Ascending aorta (tissue), 2 donors: Measurements from ENCODE around the gene PPP2R2D. TPM values are rescaled to one million over a fixed set of nuclear protein-coding genes. Genes with fewer than 3 reads are reported as not detected.

Experiments
- DNase-seq, 2 donors: peaks; one replicate each; pipeline ENCODE4 v3.0.0-alpha.2; 2019; ENCODE audit warnings: low spot score in 2 of 2
- H3K27ac ChIP-seq, 2 donors: fragments of 200-600 bp; sonication (generic); one replicate each; pipeline ENCODE4 v1.5.1; 2016 to 2017; ENCODE audit warnings: mild to moderate bottlenecking in 1 of 2
- H3K27me3 ChIP-seq: fragments of 200-600 bp; sonication (generic); one replicate; pipeline ENCODE4 v1.5.1; 2017
- H3K36me3 ChIP-seq, 2 donors: fragments of 200-600 bp; sonication (generic); one replicate each; pipeline ENCODE4 v1.5.1; 2016
- H3K4me1 ChIP-seq, 2 donors: fragments of 200-600 bp; sonication (generic); one replicate each; pipeline ENCODE4 v1.5.1; 2016 to 2017; ENCODE audit warnings: mild to moderate bottlenecking in 1 of 2
- H3K4me3 ChIP-seq, 2 donors: fragments of 200-600 bp; sonication (generic); one replicate each; pipeline ENCODE4 v1.5.1; 2016 to 2017; ENCODE audit warnings: mild to moderate bottlenecking in 1 of 2
- H3K9me3 ChIP-seq, 2 donors: fragments of 200-600 bp; sonication (generic); one replicate each; pipeline ENCODE4 v1.5.1; 2016
- intact Hi-C: fragments of 100-400 bp; cut with DNase I; formaldehyde crosslinking; loops from one replicate; pipeline ENCODE4 v1.15.1; 2023
- total RNA-seq: library from RNA; depleted of rRNA; stranded (reverse); fragments of >200 nt; gene quantifications from one replicate; pipeline ENCODE4 v1.1.0, GENCODE V29; 2016
- TF ChIP-seq, protein P1 (sequence below), 3 experiments: fragments of 200-600 bp in 2 of 3; fragments of 450-650 bp in 1 of 3; sonication (generic) in 2 of 3; IDR thresholded peaks; one replicate each; pipeline ENCODE4 v1.5.1; 2016 to 2019; ENCODE audit warnings: antibody characterized with exemption in 3 of 3, mild to moderate bottlenecking in 1 of 3, moderate library complexity in 1 of 3

PPP2R2D gene
- total RNA-seq, 1 donor from 2014 or later: 11.8 TPM

DNA sequence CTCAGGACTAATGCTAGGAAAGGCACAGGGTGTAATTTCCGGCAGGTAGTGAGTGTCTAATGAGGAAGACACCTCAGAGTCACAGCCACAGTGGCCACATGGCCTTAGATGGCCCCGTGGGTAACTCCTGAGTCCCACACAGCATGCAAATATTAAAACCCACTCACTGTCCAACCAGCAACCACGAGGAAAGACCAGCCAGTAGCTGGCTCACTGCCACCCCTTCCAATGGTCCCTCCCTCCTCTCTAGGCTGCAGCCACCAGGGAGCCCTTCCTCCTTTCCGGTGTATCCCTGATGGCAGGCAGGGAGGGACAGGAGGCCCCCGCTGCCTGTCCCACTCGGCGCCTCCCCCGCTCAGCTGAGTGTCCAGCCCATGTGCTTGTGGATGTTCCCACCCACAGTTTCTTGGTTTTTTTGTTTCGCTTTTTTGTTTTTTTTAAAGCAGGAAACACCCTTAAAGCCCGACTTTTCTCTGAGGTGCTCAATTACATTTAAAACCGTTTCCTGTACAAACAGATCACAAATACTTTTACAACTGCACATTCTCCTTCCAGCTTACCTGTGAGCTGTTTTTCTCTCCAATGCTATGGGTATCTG, 71.8 kb downstream of the PPP2R2D start:
- no peaks in the 10 kb centered on the region for H3K27me3 ChIP-seq
- H3K9me3 ChIP-seq: no peaks in the 10 kb centered on the region
- peaks cover 29 to 54% of the 10 kb centered on the region in 2 donors for H3K36me3 ChIP-seq
- peak in 1 of 2 donors; percentile 48 for DNase-seq
- TF ChIP-seq, protein P1, sequence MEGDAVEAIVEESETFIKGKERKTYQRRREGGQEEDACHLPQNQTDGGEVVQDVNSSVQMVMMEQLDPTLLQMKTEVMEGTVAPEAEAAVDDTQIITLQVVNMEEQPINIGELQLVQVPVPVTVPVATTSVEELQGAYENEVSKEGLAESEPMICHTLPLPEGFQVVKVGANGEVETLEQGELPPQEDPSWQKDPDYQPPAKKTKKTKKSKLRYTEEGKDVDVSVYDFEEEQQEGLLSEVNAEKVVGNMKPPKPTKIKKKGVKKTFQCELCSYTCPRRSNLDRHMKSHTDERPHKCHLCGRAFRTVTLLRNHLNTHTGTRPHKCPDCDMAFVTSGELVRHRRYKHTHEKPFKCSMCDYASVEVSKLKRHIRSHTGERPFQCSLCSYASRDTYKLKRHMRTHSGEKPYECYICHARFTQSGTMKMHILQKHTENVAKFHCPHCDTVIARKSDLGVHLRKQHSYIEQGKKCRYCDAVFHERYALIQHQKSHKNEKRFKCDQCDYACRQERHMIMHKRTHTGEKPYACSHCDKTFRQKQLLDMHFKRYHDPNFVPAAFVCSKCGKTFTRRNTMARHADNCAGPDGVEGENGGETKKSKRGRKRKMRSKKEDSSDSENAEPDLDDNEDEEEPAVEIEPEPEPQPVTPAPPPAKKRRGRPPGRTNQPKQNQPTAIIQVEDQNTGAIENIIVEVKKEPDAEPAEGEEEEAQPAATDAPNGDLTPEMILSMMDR (IDR thresholded peaks at IDR 0.05): no peak
- no peak overlapping the region for H3K4me3 ChIP-seq
- H3K27ac ChIP-seq: peak overlapping the region in 1 of 2 donors; percentile 5
- no peaks in the 10 kb centered on the region for H3K4me1 ChIP-seq
- intact Hi-C loops: no loop called here

DNA sequence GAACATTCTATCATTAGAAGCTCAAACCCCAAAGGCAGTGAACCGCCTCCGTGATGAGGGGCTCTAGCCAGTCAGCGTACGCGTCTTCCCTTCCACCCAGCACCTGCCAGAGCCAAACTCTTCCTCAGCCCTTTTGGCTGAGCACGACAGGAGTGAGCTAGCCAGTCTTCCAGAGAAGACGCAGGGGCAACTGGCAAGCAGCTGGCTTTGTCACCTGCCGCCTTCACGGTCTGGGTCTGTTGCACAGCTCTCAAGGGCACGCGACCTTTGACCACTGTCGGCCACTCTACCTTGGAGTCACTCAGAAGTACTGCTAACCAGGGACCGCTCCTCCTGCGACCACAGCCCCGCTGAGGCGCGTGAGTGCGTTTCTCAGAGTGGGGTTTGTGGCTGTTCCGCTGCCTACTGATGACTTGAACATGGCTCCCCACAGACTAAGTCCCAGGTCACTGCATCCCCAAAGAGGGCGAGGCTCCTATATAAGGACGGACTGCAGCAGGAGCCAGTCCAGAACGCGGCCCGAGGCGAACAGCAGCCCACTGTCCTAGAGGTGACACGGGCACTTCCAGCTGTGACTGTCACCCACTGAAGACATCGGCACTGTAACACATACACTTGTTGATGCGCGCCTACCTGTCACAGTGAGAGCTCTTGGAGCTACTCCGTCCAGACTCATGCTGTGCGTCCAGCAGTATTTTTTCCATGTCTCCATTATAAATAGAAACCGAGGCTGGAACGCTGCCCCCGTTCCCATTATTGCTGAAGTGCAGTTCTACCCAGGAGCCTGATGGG, 72.5 kb downstream of the PPP2R2D start:
- no peak overlapping the region for H3K4me3 ChIP-seq
- no peaks in the 10 kb centered on the region for H3K27me3 ChIP-seq
- no peak overlapping the region for H3K27ac ChIP-seq
- H3K4me1 ChIP-seq: no peaks in the 10 kb centered on the region
- no peaks in the 10 kb centered on the region for H3K9me3 ChIP-seq
- TF ChIP-seq, protein P1 (IDR thresholded peaks at IDR 0.05): no peak
- intact Hi-C loops: no loop called here
- peak in 1 of 2 donors; percentile 40 for DNase-seq
- H3K36me3 ChIP-seq: peaks cover 29 to 51% of the 10 kb centered on the region in 2 donors

DNA sequence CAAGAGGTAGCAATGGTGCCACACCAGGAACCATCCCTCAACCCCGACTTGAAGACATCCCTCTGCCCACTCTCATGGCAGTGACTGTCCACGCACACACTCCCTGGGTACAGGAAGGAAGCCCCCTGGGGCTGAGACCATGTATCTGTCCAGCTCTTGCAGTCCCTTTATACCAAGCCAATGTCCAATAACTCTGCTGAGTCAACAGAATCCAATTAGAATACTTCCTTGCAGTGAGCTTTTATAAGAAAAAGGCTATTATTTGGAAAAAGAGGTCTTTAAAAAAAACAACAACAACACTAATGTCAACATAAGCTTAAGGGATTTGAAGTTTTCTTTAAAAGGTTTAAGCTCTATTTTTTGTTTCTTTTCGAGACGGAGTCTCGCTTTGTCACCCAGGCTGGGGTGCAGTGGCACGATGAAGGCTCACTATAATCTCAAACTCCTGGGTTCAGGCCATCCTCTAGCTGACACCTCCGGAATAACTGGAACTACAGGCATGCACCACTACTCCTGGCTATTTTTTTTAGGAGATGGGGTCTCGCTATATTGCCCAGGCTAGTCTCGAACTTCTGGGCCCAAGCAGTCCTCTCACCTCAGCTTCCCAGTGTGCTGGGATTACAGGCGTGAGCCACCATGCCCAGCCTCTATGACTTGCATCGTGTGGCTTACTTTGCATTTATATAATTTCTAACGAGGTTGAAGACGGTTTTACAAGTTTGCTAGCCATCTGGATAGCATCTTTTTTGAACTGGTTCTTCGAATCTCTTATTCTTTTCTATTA, 73.4 kb downstream of the PPP2R2D start:
- intact Hi-C loops: no loop called here
- no peak overlapping the region for H3K27ac ChIP-seq
- no peaks in the 10 kb centered on the region for H3K9me3 ChIP-seq
- H3K27me3 ChIP-seq: no peaks in the 10 kb centered on the region
- DNase-seq: no peak
- H3K36me3 ChIP-seq: peaks cover 24 to 43% of the 10 kb centered on the region in 2 donors
- no peak overlapping the region for H3K4me3 ChIP-seq
- H3K4me1 ChIP-seq: peaks cover 0 to under 1% of the 10 kb centered on the region in 2 donors
- TF ChIP-seq, protein P1 (IDR thresholded peaks at IDR 0.05): no peak

DNA sequence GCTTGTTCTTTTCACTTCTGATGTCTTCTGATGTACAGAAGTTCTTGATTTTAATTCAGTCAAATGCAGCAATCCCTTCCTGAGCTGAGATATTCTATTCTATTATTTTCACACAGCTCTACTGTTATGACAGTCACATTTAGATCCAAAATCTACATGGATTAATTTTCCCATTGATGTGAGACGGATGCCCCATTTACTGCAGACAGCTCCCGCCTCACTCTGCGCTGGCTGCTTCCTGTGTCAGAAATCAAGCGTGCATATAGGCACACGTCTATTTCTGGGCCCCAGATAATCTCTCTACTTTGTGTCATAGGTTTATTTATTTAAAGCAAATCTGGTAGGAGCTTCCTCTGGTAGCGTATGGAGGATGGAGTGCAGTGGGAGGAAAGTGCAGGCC, 74.2 kb downstream of the PPP2R2D start:
- Histone ChIP-seq H3K27me3 (no peaks in the 10 kb centered on the region), H3K27ac (no peak overlapping the region), H3K4me3 (no peak overlapping the region), H3K9me3 (no peaks in the 10 kb centered on the region), H3K36me3 (peaks cover 16 to 35% of the 10 kb centered on the region in 2 donors), H3K4me1 (peaks cover 0 to 6% of the 10 kb centered on the region in 2 donors)
- intact Hi-C loops: no loop called here
- DNase-seq: peak in 1 of 2 donors; percentile 12
- TF ChIP-seq, protein P1 (IDR thresholded peaks at IDR 0.05): no peak

DNA sequence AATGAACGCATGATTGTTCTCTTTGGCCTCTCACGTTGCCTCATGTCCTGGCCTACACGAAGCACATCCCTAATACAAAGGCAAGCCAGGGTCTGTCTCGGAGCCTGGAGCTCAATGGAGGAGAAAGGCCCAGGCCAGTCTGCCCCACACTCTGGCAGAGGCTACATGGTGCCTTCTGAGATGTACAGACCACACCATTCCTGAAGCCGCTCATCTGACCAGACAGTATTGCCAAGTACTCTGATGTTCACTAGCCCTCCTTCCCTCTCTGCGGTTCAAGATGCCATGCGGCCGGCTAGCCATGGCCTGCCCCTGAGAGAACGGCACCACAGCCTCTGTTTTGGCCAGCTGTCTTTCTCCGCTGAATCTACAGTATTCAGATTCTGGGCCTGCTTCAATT, 75.0 kb downstream of the PPP2R2D start:
- Histone ChIP-seq H3K4me3 (no peak overlapping the region), H3K27me3 (no peaks in the 10 kb centered on the region), H3K9me3 (no peaks in the 10 kb centered on the region), H3K4me1 (peaks cover 0 to 9% of the 10 kb centered on the region in 2 donors), H3K27ac (no peak overlapping the region), H3K36me3 (peaks cover 8 to 27% of the 10 kb centered on the region in 2 donors)
- TF ChIP-seq, protein P1 (IDR thresholded peaks at IDR 0.05): no peak
- intact Hi-C loops: no loop called here
- DNase-seq: peak in 1 of 2 donors; percentile 18
